Activated T-cell treated with anti-CD3 and anti-CD28 coated beads, Interleukin-2, amount 50 U/mL, for 24 hours (primary cell): ENCODE data around the gene CCDC197.

ENCODE experiments used
- DNase-seq: peaks from one replicate; pipeline ENCODE4 v3.0.0-alpha.2; 2020
- H3K27ac Mint-ChIP-seq: 2 replicates; pipeline ENCODE4 v1.8.0; 2020; ENCODE audit warnings: mild to moderate bottlenecking, mixed read lengths
- H3K27me3 Mint-ChIP-seq: 2 replicates; pipeline ENCODE4 v1.8.0; 2020; ENCODE audit warnings: mixed read lengths
- H3K36me3 Mint-ChIP-seq: 2 replicates; pipeline ENCODE4 v1.8.0; 2020; ENCODE audit warnings: low read depth, mixed read lengths
- H3K4me1 Mint-ChIP-seq: 2 replicates; pipeline ENCODE4 v1.8.0; 2020; ENCODE audit warnings: low read depth, mixed read lengths
- H3K4me3 Mint-ChIP-seq: 2 replicates; pipeline ENCODE4 v1.8.0; 2020; ENCODE audit warnings: mild to moderate bottlenecking, moderate library complexity, mixed read lengths
- H3K9me3 Mint-ChIP-seq: 2 replicates; pipeline ENCODE4 v1.8.0; 2020; ENCODE audit warnings: mixed read lengths

CCDC197 gene

DNA sequence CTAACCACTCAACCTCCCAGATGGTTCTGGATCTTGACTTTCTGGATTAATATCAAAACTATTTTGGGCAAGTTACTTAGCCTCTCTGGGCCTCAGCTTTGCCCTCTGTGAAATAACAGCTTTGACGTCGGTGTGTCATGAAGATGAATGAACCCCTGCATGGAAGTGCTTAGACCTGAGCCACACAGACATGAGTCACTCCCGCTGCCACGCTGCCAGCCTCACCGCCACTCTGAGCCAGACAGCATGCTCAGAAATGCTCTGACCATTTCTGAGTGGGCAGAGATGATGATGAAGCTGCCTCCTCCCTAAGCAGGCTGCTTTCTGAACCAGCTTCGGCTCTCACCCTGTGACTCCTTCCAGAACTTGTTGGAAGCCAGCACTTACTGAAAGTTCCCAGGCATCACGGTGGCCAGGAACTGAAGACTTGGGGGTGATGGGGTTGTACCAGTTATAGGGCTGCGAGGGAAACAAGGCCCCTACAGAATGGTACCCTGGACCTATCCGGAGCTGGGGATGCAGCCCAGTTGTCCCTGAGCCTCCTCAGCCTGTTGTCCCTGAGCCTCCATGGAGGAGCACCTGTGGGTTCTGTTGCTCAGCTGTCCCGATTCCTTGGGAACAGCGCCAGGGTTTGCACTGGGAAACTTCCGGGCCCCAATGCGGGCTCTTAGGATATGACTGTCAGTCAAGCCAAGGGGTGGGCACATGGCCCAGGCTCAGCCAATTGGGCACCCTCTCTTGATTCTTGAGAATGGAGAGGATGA lies 2.0 kb upstream of the CCDC197 start:
- Mint-ChIP-seq H3K4me1 (peaks cover 56% of the 10 kb centered on the region), H3K4me3 (no peak overlapping the region), H3K27ac (peak overlapping the region; percentile 84), H3K9me3 (no peaks in the 10 kb centered on the region), H3K27me3 (no peaks in the 10 kb centered on the region), H3K36me3 (no peaks in the 10 kb centered on the region)
- peak; percentile 73 for DNase-seq

DNA sequence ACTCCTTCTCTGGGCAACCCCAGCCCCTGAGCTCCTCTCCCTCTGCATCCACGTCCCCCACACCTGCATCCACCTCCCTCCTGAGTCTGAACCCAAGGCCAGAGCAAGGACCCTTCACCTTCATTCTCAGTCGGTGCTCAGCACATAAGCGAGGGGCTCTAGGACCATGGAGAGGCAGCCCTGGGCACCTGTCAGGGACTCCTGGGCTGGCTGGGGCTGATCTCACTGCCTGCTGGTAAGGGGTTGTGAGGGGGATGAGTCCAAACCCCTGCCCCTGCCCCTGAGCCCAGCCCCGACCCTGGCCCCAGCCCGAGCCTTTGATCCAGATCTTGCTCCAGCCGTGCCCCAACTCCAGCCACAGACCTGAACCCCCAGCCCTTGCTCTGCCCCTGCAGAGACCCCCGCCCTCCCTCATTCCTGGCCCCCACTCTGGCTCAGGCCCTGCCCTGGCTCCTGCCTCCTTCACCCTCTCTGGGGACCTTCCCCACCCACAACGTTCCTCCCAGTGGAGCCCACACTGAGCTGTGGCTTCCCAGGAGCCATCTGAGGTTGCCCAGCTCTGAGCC lies 888 bp upstream of the CCDC197 start:
- Mint-ChIP-seq H3K27me3 (no peaks in the 10 kb centered on the region), H3K27ac (peak overlapping the region; percentile 84), H3K4me3 (no peak overlapping the region), H3K36me3 (no peaks in the 10 kb centered on the region), H3K9me3 (no peaks in the 10 kb centered on the region), H3K4me1 (peaks cover 59% of the 10 kb centered on the region)
- DNase-seq = no peak

DNA sequence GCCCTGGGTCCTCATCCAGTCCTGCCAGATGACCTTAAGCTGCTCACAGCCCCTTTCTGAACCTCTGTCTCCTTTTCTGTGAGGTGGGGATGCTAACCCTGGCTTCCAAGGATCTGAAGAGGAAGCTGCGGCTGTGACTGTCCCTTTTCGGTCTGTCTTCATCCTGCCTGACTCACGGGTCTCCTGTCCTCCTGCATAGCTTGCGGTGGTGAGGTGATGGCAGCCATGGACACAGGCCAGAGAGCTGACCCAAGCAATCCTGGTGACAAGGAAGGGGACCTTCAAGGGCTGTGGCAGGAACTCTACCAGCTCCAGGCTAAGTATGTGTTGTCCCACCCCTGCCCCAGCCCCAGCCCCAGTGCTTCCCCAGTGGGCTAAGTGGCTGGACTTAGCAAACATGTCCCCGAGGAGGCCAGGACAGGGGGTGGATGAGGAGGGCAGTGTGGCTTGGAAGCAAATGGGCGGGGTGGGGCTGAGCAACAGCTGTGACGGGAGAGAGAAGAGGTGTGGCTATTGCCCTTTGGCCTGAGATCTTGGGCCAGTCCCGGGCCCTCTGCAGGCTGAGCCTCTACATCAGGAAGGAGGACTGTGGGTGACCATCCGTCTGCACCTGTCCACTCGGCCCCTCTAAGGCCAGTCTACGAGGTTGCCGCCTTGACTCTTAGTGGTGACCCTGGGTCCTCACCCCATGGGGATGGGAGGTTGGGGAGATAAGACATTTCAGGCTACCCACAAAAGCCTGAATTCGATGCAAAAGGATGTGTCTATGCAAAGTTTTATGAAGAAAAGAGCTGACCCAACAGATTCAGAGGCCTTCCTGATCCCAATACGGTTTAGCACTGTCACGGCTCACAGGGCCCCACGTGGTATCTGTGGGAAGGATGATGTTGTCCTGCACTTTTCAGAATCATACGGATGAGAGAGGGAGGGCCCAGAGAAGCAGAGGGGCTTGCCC lies 1.1 kb downstream of the CCDC197 start:
- Mint-ChIP-seq H3K27ac (peak overlapping the region; percentile 33), H3K4me1 (peaks cover 59% of the 10 kb centered on the region)

DNA sequence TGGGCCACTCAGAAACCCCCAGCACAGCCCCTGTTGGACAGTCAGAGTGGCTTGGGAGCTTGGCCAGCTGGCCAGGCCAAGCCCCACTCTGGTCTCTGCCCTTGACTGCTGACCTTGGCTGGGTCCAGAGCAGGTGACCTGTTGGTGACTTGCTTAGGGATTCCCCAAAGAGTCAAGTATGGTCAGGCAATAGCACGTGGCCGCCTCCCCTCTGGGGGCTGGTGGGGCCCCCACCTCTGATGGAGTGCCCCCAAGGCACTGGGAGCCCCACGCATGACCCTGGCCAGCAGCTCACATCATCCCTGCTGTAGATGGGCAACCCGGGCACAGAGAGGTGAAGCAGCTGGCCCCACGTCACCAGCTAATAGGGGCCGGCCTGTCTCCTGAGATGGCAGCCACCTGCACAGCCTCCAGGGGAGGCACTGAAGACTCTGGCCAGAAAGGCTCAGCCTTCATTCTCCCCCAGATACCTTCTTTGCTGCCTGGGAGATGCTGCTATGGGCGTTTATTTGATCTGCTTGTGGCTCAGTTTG lies 1.8 kb downstream of the CCDC197 start:
- DNase-seq = no peak
- H3K27me3 Mint-ChIP-seq = no peaks in the 10 kb centered on the region
- H3K27ac Mint-ChIP-seq = peak overlapping the region; percentile 22
- H3K9me3 Mint-ChIP-seq = no peaks in the 10 kb centered on the region
- peaks cover 56% of the 10 kb centered on the region for H3K4me1 Mint-ChIP-seq
- no peaks in the 10 kb centered on the region for H3K36me3 Mint-ChIP-seq
- H3K4me3 Mint-ChIP-seq = no peak overlapping the region

More for the DNA sequence above, 1.1 kb downstream of the CCDC197 start:
- Mint-ChIP-seq H3K4me3 (no peak overlapping the region), H3K27me3 (no peaks in the 10 kb centered on the region), H3K36me3 (no peaks in the 10 kb centered on the region), H3K9me3 (no peaks in the 10 kb centered on the region)
- DNase-seq = no peak

DNA sequence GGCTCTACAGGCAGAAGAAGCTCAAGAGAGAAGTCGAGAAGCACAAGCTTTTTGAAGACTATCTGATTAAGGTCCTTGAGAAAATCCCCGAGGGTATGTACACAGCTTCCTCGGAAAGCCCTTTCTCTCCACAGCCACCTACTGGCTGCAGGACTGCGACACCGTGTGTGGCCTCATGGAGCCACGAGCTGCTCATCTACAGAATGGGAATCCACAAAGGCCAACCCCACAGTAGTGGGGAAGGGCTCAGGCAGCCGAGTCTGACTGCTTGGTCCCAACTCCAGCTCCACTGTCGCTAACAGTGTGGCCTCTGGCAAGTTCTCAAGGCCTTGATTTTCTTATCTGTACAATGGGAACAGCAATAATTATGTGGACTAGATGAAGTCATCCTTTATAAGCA lies 2.5 kb downstream of the CCDC197 start:
- H3K27ac Mint-ChIP-seq = peak overlapping the region; percentile 22
- no peak overlapping the region for H3K4me3 Mint-ChIP-seq
- H3K27me3 Mint-ChIP-seq = no peaks in the 10 kb centered on the region
- H3K36me3 Mint-ChIP-seq = no peaks in the 10 kb centered on the region
- H3K9me3 Mint-ChIP-seq = no peaks in the 10 kb centered on the region
- peaks cover 49% of the 10 kb centered on the region for H3K4me1 Mint-ChIP-seq
- no peak for DNase-seq

DNA sequence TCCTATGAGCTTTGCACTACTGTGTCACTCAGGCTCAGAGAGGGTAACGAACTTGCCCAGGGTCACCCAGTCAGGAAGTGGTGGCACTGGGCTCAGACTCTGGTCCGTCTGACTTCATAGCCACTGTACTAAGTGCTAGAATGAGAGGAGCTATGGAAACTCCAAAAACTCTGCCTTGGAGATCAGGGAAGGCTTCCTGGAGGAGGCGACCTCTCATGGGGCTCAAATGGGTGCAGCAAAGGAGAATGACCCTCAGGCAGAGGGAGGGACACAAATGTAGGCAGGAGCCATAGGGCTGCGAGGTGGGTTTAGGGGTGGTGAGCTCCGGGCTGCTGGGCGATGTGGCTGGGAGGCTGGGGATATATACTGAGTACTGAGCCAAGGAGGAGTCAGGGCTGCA lies 3.2 kb downstream of the CCDC197 start:
- Mint-ChIP-seq H3K4me1 (peaks cover 42% of the 10 kb centered on the region), H3K27ac (no peak overlapping the region), H3K27me3 (no peaks in the 10 kb centered on the region)

DNA sequence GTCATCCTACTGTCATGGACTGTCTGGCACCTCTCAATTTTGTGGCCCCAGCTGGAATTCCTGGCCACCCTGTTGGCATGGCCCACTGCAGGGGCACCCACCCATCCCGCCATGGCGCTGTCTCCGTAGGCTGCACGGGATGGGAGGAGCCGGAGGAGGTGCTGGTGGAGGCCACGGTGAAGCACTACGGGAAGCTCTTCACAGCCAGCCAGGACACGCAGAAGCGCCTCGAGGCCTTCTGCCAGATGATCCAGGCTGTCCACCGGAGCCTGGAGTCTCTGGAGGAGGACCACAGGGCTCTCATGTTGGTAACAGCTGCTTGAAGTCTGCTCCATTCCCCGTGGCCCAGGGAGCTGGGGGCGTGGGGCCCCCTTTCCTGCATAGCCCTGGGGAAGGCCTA lies 3.9 kb downstream of the CCDC197 start:
- no peaks in the 10 kb centered on the region for H3K27me3 Mint-ChIP-seq
- H3K4me3 Mint-ChIP-seq = no peak overlapping the region
- H3K27ac Mint-ChIP-seq = no peak overlapping the region
- no peaks in the 10 kb centered on the region for H3K9me3 Mint-ChIP-seq
- H3K36me3 Mint-ChIP-seq = no peaks in the 10 kb centered on the region
- no peak for DNase-seq
- peaks cover 36% of the 10 kb centered on the region for H3K4me1 Mint-ChIP-seq

More for the DNA sequence above, 3.2 kb downstream of the CCDC197 start:
- no peaks in the 10 kb centered on the region for H3K36me3 Mint-ChIP-seq
- DNase-seq = no peak
- H3K4me3 Mint-ChIP-seq = no peak overlapping the region
- no peaks in the 10 kb centered on the region for H3K9me3 Mint-ChIP-seq

DNA sequence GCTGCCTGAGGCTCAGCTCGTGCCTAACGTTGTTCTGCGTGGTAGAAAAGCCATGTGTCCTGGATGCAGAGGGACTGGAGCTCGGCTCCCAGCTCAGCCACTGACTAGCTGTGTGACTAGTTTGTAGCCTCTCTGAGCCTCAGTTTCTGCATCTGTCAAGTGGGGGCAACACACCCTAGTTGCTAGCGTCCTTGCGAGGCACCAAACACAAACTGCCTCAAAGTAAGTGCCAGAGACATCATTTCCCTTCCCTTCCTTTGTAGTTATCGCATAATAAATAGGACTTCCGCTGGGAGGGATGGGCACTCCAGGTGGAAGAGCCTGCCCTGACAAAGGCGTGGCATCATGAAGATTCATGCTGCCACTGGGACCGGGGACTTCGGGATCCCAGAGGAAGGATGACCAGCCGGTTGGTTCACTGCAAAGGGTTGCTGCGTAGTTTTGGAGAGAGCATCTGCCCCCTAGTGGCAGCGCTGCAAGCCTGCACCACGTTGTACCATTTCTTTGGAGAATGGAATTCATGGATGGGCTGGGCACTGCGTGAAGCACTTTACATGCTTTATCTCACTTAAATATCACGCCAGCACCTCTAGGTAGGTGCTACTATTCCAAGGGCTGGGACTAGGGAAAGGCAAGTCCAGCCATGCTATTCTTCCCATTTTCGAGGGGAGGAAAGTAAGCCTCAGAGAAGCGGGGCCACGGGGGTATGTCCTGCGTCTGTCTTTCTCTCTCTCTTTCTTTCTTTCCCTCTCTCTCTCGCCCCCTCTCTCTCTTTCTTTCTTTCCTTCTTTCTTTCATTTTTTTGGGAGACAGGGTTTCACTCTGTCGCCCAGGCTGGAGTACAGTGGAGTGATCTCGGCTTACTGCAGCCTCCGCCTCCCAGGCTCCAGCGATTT lies 4.6 kb downstream of the CCDC197 start:
- Mint-ChIP-seq H3K27me3 (no peaks in the 10 kb centered on the region), H3K9me3 (no peaks in the 10 kb centered on the region), H3K36me3 (no peaks in the 10 kb centered on the region), H3K4me3 (no peak overlapping the region), H3K4me1 (peaks cover 33% of the 10 kb centered on the region), H3K27ac (peak overlapping the region; percentile 56)
- peak; percentile 79 for DNase-seq

DNA sequence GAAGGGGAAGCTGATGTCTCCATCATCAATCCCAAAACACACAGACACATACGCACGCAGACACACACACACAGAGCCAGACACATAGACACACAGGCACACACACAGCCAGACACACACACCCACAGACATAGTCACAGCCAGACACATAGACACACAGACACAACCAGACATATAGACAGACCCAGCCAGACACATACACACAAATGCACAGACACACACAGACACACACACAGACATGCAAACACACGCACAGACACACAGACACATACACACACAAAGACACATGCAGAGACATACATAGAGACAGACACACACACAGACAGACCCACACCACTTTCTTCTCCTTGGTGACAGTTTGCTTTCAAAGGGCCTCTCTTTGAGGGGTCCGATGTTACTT lies 6.3 kb downstream of the CCDC197 start:
- Mint-ChIP-seq H3K36me3 (no peaks in the 10 kb centered on the region), H3K9me3 (no peaks in the 10 kb centered on the region), H3K27me3 (no peaks in the 10 kb centered on the region), H3K4me3 (no peak overlapping the region), H3K27ac (no peak overlapping the region), H3K4me1 (peaks cover 26% of the 10 kb centered on the region)
- no peak for DNase-seq

DNA sequence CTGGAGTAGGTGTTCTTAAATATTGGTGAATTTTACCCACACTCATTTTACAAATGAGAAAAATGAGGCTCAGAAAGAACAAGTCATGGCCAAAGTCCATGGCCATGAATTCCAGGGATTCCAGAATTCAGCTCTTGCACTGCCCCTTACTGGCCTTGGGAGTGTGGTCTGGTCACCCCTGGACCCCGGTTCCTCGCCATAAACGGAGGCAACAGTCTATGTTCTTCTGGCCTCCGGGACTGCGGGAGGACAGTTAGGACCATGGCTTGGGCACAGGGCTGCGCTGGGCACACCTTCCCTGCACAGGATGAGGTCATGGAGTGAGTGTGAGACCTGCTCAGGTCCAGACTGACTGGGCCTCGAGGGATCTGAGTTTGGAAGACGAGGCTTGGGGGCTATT lies 6.9 kb downstream of the CCDC197 start:
- Mint-ChIP-seq H3K27ac (no peak overlapping the region), H3K4me1 (peaks cover 29% of the 10 kb centered on the region), H3K27me3 (no peaks in the 10 kb centered on the region), H3K4me3 (no peak overlapping the region), H3K9me3 (no peaks in the 10 kb centered on the region), H3K36me3 (no peaks in the 10 kb centered on the region)
- DNase-seq = no peak

DNA sequence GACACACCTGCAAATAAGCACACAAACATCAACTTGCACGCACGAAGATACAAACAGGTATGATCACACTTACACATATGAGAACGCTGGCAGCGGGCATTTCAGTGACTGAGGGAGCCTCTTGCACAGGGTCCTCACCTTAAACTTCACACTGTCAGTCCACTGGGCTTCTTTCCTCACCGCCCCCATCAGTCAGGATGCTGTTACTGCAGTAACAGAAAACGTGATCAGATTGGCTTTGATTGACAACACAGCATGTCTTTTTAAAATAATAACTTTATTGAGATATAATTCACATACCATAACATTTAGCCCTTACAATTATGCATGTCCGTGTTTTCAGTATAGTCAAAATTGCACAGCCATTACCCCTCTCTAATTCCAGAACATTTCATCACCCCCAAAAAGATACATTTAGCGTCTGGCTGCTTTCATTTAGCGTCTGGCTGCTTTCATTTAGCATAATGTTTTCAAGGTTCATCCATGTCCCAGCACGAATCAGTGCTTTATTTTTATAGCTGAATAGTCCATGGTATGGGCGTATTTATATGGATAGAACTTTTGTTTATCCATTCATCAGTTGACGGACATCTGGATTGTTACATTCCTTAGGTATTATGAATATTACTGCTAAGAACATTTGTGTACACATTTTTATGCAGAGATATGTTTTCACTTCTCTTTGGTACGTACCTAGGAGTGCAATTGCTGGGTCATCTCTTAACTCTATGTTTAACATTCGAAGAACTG lies 8.4 kb downstream of the CCDC197 start:
- peaks cover 35% of the 10 kb centered on the region for H3K4me1 Mint-ChIP-seq
- no peaks in the 10 kb centered on the region for H3K36me3 Mint-ChIP-seq
- no peaks in the 10 kb centered on the region for H3K9me3 Mint-ChIP-seq
- no peaks in the 10 kb centered on the region for H3K27me3 Mint-ChIP-seq
- no peak overlapping the region for H3K4me3 Mint-ChIP-seq
- H3K27ac Mint-ChIP-seq = no peak overlapping the region
- no peak for DNase-seq

DNA sequence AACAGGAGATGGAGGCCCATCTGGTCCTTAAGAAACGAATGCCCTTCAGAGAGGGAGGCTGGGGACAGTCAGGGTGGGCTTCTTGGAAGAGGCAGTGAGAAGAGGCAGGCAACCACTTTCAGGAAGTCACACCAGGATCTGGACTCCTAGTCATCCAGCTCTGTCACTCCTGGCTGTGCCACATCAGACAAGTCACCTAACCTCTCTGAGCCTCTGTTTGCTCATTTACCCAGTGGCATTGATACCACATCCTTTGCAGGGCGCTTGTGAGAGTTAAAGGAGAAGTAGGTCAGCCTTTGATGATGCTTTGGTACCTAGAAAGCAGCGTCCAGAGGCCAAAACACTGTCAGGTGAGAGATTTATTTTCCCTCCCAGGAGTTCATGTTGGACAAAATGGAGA lies 11.1 kb downstream of the CCDC197 start:
- Mint-ChIP-seq H3K9me3 (no peaks in the 10 kb centered on the region), H3K27me3 (no peaks in the 10 kb centered on the region), H3K4me1 (peaks cover 42% of the 10 kb centered on the region), H3K27ac (peak overlapping the region; percentile 8), H3K36me3 (no peaks in the 10 kb centered on the region), H3K4me3 (no peak overlapping the region)
- DNase-seq = no peak

DNA sequence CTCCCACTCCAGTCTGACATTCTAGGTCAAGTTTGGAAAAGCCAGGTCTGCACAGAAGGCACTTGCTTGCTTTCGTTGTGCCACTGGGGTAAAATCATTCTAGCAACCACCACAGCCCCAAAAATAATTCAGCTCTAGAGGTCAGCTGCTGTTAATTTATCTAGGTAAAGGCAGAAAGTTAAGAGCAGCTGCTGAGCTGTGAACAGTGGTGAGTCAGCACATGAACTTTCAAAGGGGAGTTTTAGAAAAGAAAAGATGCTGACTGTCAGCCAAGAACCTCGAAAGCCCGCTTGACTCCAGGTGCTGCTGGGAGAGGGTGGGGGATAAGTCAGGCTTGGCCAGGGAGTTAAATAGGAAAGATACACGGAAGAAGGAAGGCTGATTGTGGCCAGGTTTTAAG lies 12.7 kb downstream of the CCDC197 start:
- Mint-ChIP-seq H3K4me1 (peaks cover 42% of the 10 kb centered on the region), H3K36me3 (no peaks in the 10 kb centered on the region), H3K9me3 (no peaks in the 10 kb centered on the region), H3K4me3 (no peak overlapping the region), H3K27me3 (no peaks in the 10 kb centered on the region), H3K27ac (peak overlapping the region; percentile 8)
- no peak for DNase-seq
